IMR-90 (cell line): ENCODE measurements around the gene TMEM117. TPM values are rescaled to one million over a fixed set of nuclear protein-coding genes. Genes with fewer than 3 reads are reported as not detected.

Experiments used
- ATAC-seq: fragments of 200-7000 bp; cut with Tn5 transposase; 2 replicates; pipeline ENCODE4 v1.9.1; 2020; ENCODE audit warnings: low read depth, mild to moderate bottlenecking, moderate library complexity
- BruUV-seq: library from RNA; stranded (reverse); fragments of 400-500 nt; replicated peaks from 2 replicates; lab custom pipeline; 2021; lab: Mats Ljungman, UMichigan
- CTCF ChIA-PET: fragments of 300-600 bp; formaldehyde crosslinking; extraction: SDS; loops from one replicate; lab custom pipeline; 2021; ENCODE audit warnings: antibody characterized with exemption; lab: Yijun Ruan, JAX
- POLR2A ChIA-PET: fragments of 300-600 bp; sonication (Branson Sonifier 250); formaldehyde crosslinking; loops from one replicate; lab custom pipeline; 2022; ENCODE audit warnings: antibody characterized with exemption; ENCODE audit not compliant: unreplicated experiment; lab: Charles Lee
- DNase-seq: peaks from one replicate; pipeline ENCODE4 v3.0.0; 2013
- H2AFZ ChIP-seq: replicated peaks from 2 replicates; pipeline ENCODE3; 2013; ENCODE audit warnings: low read length, mild to moderate bottlenecking; ENCODE audit not compliant: poor library complexity
- H2AK5ac ChIP-seq: 2 replicates; pipeline ENCODE4 v1.6.1; 2013; ENCODE audit warnings: low read depth, low read length, inconsistent platforms
- H2AK9ac ChIP-seq: replicated peaks from 2 replicates; pipeline ENCODE3; 2013; ENCODE audit warnings: mild to moderate bottlenecking, low read depth, low read length, moderate library complexity; ENCODE audit not compliant: poor library complexity
- H2BK120ac ChIP-seq: 2 replicates; pipeline ENCODE4 v1.6.1; 2013; ENCODE audit warnings: low read depth, low read length, inconsistent platforms
- H2BK15ac ChIP-seq: 3 replicates; pipeline ENCODE4 v1.6.1; 2013; ENCODE audit warnings: low read depth, low read length, inconsistent platforms
- H2BK20ac ChIP-seq: 2 replicates; pipeline ENCODE4 v1.6.1; 2013; ENCODE audit warnings: low read depth, mild to moderate bottlenecking, inconsistent platforms, low read length, moderate library complexity
- H2BK5ac ChIP-seq: 2 replicates; pipeline ENCODE4 v1.6.1; 2013; ENCODE audit warnings: mild to moderate bottlenecking, low read depth, low read length, inconsistent platforms; ENCODE audit not compliant: poor library complexity, severe bottlenecking
- H3K14ac ChIP-seq: replicated peaks from 2 replicates; pipeline ENCODE4 v1.6.1; 2013; ENCODE audit warnings: low read depth, low read length, inconsistent platforms
- H3K18ac ChIP-seq: 2 replicates; pipeline ENCODE4 v1.6.1; 2013; ENCODE audit warnings: low read depth, low read length, control low read depth
- H3K23ac ChIP-seq: 2 replicates; pipeline ENCODE4 v1.6.1; 2013; ENCODE audit warnings: low read depth, low read length, inconsistent platforms
- H3K27ac ChIP-seq: 2 replicates; pipeline ENCODE4 v1.5.1; 2013; ENCODE audit warnings: mild to moderate bottlenecking, control low read depth, low read length; ENCODE audit not compliant: insufficient read depth
- H3K27me3 ChIP-seq: 2 replicates; pipeline ENCODE4 v1.6.1; 2013; ENCODE audit warnings: low read length; ENCODE audit not compliant: control insufficient read depth, insufficient read depth
- H3K36me3 ChIP-seq: 2 replicates; pipeline ENCODE4 v1.6.1; 2013; ENCODE audit warnings: low read length, mixed read lengths; ENCODE audit not compliant: control insufficient read depth, insufficient read depth
- H3K4ac ChIP-seq: 2 replicates; pipeline ENCODE4 v1.6.1; 2013; ENCODE audit warnings: low read depth, low read length, inconsistent platforms
- H3K4me1 ChIP-seq: 2 replicates; pipeline ENCODE4 v1.6.1; 2013; ENCODE audit warnings: low read length, mixed read lengths; ENCODE audit not compliant: control insufficient read depth, insufficient read depth
- H3K4me2 ChIP-seq: 2 replicates; pipeline ENCODE4 v1.6.1; 2013; ENCODE audit warnings: low read depth, mild to moderate bottlenecking, control low read depth, low read length, moderate library complexity
- H3K4me3 ChIP-seq: 2 replicates; pipeline ENCODE4 v1.5.1; 2013; ENCODE audit warnings: low read depth, mild to moderate bottlenecking, control low read depth, low read length, moderate library complexity; ENCODE audit not compliant: insufficient read depth
- H3K56ac ChIP-seq: 2 replicates; pipeline ENCODE4 v1.6.1; 2013; ENCODE audit warnings: low read length, inconsistent platforms; ENCODE audit not compliant: insufficient read depth; ENCODE audit errors: extremely low read depth
- H3K79me1 ChIP-seq, 2 experiments: 2 replicates each; pipeline ENCODE4 v1.6.1; 2013; ENCODE audit warnings: low read length in 2 of 2, inconsistent platforms in 1 of 2, low read depth in 1 of 2
- H3K9ac ChIP-seq: 2 replicates; pipeline ENCODE4 v1.6.1; 2013; ENCODE audit warnings: low read depth, low read length, control low read depth
- H3K9me1 ChIP-seq: 2 replicates; pipeline ENCODE4 v1.6.1; 2013; ENCODE audit warnings: low read length, inconsistent platforms; ENCODE audit not compliant: insufficient read depth
- H3K9me3 ChIP-seq: 2 replicates; pipeline ENCODE4 v1.6.1; 2013; ENCODE audit warnings: low read length; ENCODE audit not compliant: control insufficient read depth, insufficient read depth
- H4K20me1 ChIP-seq: 2 replicates; pipeline ENCODE4 v1.6.1; 2013; ENCODE audit warnings: low read length, inconsistent platforms; ENCODE audit not compliant: insufficient read depth
- H4K5ac ChIP-seq: 2 replicates; pipeline ENCODE4 v1.6.1; 2013; ENCODE audit warnings: mild to moderate bottlenecking, low read depth, low read length, control low read depth
- H4K8ac ChIP-seq, 2 experiments: 2 replicates each; pipeline ENCODE4 v1.6.1; 2013; ENCODE audit warnings: low read depth in 2 of 2, low read length in 2 of 2, control low read depth in 1 of 2, inconsistent platforms in 1 of 2
- H4K91ac ChIP-seq: 2 replicates; pipeline ENCODE4 v1.6.1; 2013; ENCODE audit warnings: low read depth, low read length, inconsistent platforms; ENCODE audit not compliant: insufficient read depth
- BHLHE40 ChIP-seq: fragments of 150-350 bp; IDR thresholded peaks from 2 replicates; pipeline ENCODE4 v1.6.1; 2016; ENCODE audit warnings: mild to moderate bottlenecking, low read depth, low read length
- CEBPB ChIP-seq: IDR thresholded peaks from 2 replicates; pipeline ENCODE4 v1.6.1; 2012; ENCODE audit warnings: low read depth, low read length, improper control_type of control experiment
- CTCF ChIP-seq: conservative IDR thresholded peaks from 2 replicates; pipeline ENCODE4 v1.5.1; 2012; ENCODE audit warnings: mild to moderate bottlenecking, low read depth, low read length, improper control_type of control experiment
- ELK1 ChIP-seq: fragments of 150-350 bp; IDR thresholded peaks from 2 replicates; pipeline ENCODE4 v1.6.1; 2016; ENCODE audit warnings: low read depth, mild to moderate bottlenecking, low read length, moderate library complexity, borderline replicate concordance
- FOS ChIP-seq: fragments of 150-350 bp; IDR thresholded peaks from 2 replicates; pipeline ENCODE4 v1.6.1; 2016; ENCODE audit warnings: low read depth, low read length
- MAFK ChIP-seq: IDR thresholded peaks from 2 replicates; pipeline ENCODE4 v1.6.1; 2012; ENCODE audit warnings: low read depth, low read length, improper control_type of control experiment
- MXI1 ChIP-seq: IDR thresholded peaks from 2 replicates; pipeline ENCODE4 v1.6.1; 2012; ENCODE audit warnings: low read depth, mild to moderate bottlenecking, low read length, moderate library complexity, borderline replicate concordance
- POLR2A ChIP-seq: IDR thresholded peaks from 2 replicates; pipeline ENCODE4 v1.6.1; 2012; ENCODE audit warnings: mild to moderate bottlenecking, low read depth, low read length
- RAD21 ChIP-seq: IDR thresholded peaks from 2 replicates; pipeline ENCODE4 v1.6.1; 2012; ENCODE audit warnings: low read length, improper control_type of control experiment
- SMC3 ChIP-seq: fragments of 150-350 bp; IDR thresholded peaks from 2 replicates; pipeline ENCODE4 v1.6.1; 2016; ENCODE audit warnings: low read depth, mild to moderate bottlenecking, antibody characterized with exemption, low read length, moderate library complexity
- WGBS, 2 experiments: methylation state at CpG; one replicate each; pipeline versions ENCODE4 v1.1.5 to v1.1.7; 2013; ENCODE audit warnings: missing lambda C conversion rate in 2 of 2; ENCODE audit not compliant: insufficient read length in 1 of 2; ENCODE audit errors: extremely low coverage in 2 of 2; 5-methylcytosine and 5-hydroxymethylcytosine counted together
- dilution Hi-C: fragments of 300-500 bp; cut with HindIII; formaldehyde crosslinking; loops from one replicate; pipeline ENCODE4 v1.14.3; 2018; ENCODE audit warnings: low sequenced_read_pairs; ENCODE audit not compliant: unreplicated experiment
- in situ Hi-C: fragments of 300-500 bp; cut with MboI; formaldehyde crosslinking; loops from 3 replicates; pipeline ENCODE4 v1.14.3; 2019; ENCODE audit warnings: low sequenced_read_pairs, inconsistent platforms, mixed read lengths
- intact Hi-C: fragments of 100-400 bp; cut with micrococcal nuclease; formaldehyde crosslinking; loops from 2 replicates; pipeline ENCODE4 v1.10.0; 2022
- polyA plus RNA-seq, 3 experiments: library from polyadenylated mRNA; depleted of rRNA; stranded (reverse); fragments of >200 nt; gene quantifications; 2 replicates each; pipeline ENCODE4 v1.2.3, GENCODE V29; 2012; ENCODE audit warnings: low replicate concordance in 1 of 3
- total RNA-seq: library from RNA; depleted of rRNA; stranded (reverse); fragments of >200 nt; gene quantifications from 2 replicates; pipeline ENCODE4 v1.2.3, GENCODE V29; 2012
- TF ChIP-seq, protein P1 (sequence below): fragments of 150-350 bp; IDR thresholded peaks from 2 replicates; pipeline ENCODE4 v1.6.1; 2017; ENCODE audit warnings: mild to moderate bottlenecking, antibody characterized with exemption, low read length, low read depth

TMEM117 gene
- total and polyA plus RNA-seq, 2 of the 4 experiments (the other 2 are of a cell fraction) = 8.7 to 21.0 TPM

DNA sequence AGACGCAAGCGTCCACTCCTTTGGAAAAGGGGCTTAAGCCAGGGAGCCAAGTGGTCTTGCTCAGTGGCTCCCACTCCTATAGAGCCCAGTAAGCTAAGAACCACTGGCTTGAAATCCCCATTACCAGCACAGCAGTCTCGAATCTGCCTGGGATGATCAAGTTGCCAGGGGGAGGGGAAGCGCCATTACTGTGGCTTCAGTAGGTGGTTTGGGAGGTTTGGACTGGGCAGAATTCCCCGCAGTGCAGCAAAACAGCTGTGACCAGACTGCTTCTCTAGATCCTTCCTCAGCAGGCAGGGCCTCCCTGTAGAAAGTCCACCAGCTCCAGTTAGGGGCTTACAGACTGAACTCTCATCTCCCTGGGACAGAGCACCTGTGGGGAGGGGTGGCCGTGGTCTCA is 115.4 kb downstream of the TMEM117 start:
- Histone ChIP-seq H3K4me1 (no peaks in the 10 kb centered on the region), H3K9me3 (no peaks in the 10 kb centered on the region), H3K27ac (no peak overlapping the region), H2BK15ac (no peak overlapping the region), H4K5ac (no peak overlapping the region), H3K56ac (no peak overlapping the region), H2AFZ (no peak overlapping the region), H2BK120ac (no peak overlapping the region), H4K91ac (no peak overlapping the region), H3K23ac (no peak overlapping the region), H3K14ac (no peak overlapping the region), H3K79me1 (no peaks in the 10 kb centered on the region), H3K9ac (no peak overlapping the region), H3K18ac (no peak overlapping the region), H2AK5ac (no peak overlapping the region), H2AK9ac (no peak overlapping the region), H2BK5ac (no peak overlapping the region), H4K8ac (no peak overlapping the region), H3K36me3 (no peaks in the 10 kb centered on the region), H3K4ac (no peak overlapping the region), H3K4me2 (no peak overlapping the region), H2BK20ac (no peak overlapping the region), H3K4me3 (no peak overlapping the region), H3K27me3 (no peaks in the 10 kb centered on the region), H4K20me1 (no peaks in the 10 kb centered on the region), H3K9me1 (no peaks in the 10 kb centered on the region)
- dilution Hi-C loops (no loop called here), intact Hi-C loops (no loop called here), in situ Hi-C loops (no loop called here)
- BruUV-seq = no TSS peak
- ChIA-PET POLR2A (no interaction called here), CTCF (no interaction called here)
- no peak for TF ChIP-seq POLR2A
- TF ChIP-seq MAFK = no peak
- no peak for TF ChIP-seq ELK1
- TF ChIP-seq CTCF = no peak
- TF ChIP-seq, protein P1, sequence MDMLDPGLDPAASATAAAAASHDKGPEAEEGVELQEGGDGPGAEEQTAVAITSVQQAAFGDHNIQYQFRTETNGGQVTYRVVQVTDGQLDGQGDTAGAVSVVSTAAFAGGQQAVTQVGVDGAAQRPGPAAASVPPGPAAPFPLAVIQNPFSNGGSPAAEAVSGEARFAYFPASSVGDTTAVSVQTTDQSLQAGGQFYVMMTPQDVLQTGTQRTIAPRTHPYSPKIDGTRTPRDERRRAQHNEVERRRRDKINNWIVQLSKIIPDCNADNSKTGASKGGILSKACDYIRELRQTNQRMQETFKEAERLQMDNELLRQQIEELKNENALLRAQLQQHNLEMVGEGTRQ = no peak
- TF ChIP-seq RAD21 = no peak
- no peak for TF ChIP-seq FOS
- TF ChIP-seq MXI1 = no peak
- TF ChIP-seq BHLHE40 = no peak
- no peak for TF ChIP-seq CEBPB
- no peak for TF ChIP-seq SMC3
- WGBS, 2 experiments = 80% methylated on average over 1 of the region's 6 CpGs; no CpG with 5 or more reads in 1 of the 2 experiments
- ATAC-seq (no peak), DNase-seq (no peak)
